HG03139 (cell line): Measurements from ENCODE around the gene PPEF1.
"Not testable (repeated sequence)": the region's sequence is repeated elsewhere in the genome, so short reads cannot be mapped to it uniquely, and the experiment has no call there.

Source experiments
- ATAC-seq: cut with Tn5 transposase; IDR thresholded peaks from one replicate; pipeline ENCODE4 v1.9.1; 2021; ENCODE audit not compliant: unreplicated experiment

Gene PPEF1

DNA sequence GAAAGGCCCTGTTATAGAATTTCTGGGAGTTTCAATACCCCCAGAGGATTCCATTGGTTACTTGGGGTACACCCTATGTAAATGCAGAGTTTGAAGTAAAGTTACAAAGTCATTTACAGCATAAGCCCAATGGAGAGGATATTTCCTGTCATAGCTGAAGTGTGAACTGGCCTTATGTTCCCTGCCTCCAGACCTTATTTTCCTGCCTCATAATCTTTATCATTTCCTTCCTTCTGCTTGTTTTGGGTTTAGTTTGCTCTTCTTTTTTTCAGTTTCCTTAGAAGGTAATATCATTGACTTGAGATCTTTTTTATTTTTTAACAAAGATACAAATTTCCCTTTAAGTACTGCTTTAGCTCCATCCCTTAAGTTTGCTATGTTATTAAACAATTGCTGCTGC is 85.4 kb downstream of the PPEF1 start:
- no peak for ATAC-seq

- no peak for ATAC-seq
Measured at GRCh38 chrX:18793601-18794089, 86.2 kb downstream of the PPEF1 start.

- no peak for ATAC-seq
Measured at GRCh38 chrX:18797141-18797540, 89.7 kb downstream of the PPEF1 start.

DNA sequence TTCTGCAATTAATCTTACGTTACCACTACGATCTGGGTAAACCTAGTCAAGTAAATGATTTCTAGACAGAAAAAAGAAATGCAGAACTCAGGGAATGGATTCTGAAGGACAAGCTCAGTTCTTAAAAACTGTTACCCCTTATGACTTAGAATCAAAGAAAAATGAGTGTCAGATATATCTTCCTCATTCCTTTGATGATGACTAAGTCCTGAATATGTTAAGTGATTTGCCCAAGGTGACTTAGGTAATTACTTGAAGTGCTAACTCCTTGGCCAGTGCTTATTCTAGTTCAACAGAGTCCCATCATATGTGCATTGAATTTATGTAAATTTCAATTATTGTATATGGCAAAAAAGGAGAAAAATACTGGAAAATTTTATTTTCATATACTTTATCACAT is 92.5 kb downstream of the PPEF1 start:
- ATAC-seq: no peak

DNA sequence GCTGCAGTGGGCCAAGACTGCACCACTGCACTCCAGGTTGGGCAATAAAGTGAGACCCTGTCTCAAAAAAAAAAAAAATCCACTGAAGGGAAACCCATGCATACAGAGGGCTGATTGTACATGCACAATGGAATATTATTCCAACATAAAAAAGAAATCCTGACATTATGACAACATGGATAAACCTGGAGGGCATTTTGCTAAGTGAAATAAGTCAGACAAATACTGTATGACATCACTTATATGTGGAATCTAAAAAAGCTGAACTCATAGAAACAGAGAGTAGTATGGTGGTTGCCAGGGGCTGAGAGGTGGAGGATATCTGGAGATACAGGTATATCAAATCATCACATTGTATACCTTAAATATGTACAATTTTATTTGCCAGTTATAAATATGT is 102.2 kb downstream of the PPEF1 start:
- ATAC-seq: no peak

DNA sequence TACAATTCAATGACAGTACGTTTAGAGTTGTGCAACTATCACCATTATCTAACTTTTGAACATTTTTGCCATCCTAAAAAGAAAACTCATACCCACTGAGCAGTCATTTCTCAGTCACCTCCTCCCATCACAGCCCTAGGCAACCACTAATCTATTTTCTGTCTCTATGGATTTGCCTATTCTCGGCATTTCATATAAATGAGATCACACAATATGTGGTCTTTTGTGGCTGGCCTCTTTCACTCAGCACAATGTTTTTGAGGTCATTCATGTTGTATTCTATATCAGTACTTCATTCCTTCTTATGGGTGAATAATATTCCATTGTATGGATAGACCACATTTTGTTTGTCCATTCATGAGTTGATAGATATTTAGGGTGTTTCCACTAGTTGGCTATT is 103.0 kb downstream of the PPEF1 start:
- no peak for ATAC-seq

GRCh38 chrX:18825375-18825774 is 117.9 kb downstream of the PPEF1 start:
- ATAC-seq: no peak

GRCh38 chrX:18828832-18829404 is 121.5 kb downstream of the PPEF1 start:
- ATAC-seq: no peak

- no peak for ATAC-seq
Measured at GRCh38 chrX:18833071-18833731, 125.8 kb downstream of the PPEF1 start.

GRCh38 chrX:18847901-18848300 is 140.5 kb downstream of the PPEF1 start:
- ATAC-seq: not testable (repeated sequence)

DNA sequence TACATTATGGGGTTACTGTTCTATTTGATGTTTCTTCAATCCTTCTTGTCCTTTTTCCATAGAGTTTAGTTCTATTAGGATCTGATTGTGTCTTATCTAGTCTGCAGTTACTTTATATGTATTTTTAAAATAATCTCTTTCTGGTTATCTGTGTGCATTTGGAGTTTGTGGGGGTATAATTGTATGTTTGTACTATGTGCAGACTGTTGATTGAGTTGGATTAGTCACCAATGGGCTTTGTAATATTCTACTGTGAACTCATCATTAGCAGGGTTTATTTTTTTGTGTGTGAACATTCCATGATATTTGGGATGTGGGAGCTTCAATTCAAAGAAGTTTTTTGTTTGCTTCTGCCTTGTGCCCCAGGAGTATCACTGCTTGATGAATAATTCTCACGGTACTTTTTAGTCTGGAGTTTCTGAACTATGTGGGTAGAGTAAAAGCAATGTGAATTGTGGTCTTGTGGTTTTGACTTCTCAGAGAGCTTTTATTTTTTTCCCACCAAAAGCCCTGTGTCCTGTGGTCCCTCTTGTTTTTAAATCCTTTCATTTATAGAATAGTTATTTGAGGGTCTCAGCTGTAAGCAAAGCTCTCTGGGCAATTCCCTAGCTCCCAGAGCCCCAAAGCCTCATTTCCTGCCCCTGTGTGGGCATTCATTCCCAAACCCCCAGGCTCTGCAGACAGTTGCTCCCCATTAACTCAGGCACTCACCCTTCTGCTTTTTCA is 148.6 kb downstream of the PPEF1 start:
- ATAC-seq: peak; percentile 88

DNA sequence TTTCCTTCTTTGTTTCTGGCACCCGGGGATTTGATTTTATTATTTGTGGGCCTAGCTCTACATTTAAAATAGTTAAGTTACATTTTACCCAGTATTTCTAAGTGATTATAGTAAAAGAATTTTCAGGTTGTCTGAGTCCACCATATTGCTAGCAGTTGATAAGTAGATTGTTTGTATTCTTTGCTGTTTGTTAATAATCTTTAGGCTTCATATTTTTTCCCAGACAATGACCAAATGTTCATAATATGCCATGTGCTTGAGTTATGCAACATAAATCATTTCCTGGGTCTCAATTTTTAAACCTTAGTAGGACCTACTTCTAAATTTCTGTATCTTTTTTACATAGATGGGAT is 149.2 kb downstream of the PPEF1 start:
- no peak for ATAC-seq

GRCh38 chrX:18861511-18861910 is 154.1 kb downstream of the PPEF1 start:
- no peak for ATAC-seq

GRCh38 chrX:18864390-18864920 is 157.0 kb downstream of the PPEF1 start:
- ATAC-seq: no peak

- ATAC-seq: no peak
Measured at GRCh38 chrX:18871161-18871890, 163.9 kb downstream of the PPEF1 start.

DNA sequence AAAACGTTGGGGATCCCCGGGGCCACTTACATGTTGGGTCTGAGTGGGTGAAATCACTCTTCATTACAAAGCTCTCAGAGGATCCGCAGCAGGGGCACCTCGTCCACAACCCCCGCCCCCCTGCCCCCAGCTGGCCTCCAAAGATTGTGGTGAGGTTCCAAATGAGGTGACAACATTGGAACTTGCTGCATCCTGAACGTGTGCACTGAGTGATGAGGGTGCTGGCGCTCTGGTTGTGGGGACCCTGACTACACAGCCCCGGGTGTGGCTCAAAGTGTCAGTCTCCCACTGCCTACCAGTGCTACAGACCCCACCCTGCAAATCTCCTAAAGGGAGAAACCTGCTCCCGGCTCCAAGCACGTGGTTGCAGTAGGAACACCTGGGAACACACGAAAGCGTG is 164.5 kb downstream of the PPEF1 start:
- no peak for ATAC-seq

DNA sequence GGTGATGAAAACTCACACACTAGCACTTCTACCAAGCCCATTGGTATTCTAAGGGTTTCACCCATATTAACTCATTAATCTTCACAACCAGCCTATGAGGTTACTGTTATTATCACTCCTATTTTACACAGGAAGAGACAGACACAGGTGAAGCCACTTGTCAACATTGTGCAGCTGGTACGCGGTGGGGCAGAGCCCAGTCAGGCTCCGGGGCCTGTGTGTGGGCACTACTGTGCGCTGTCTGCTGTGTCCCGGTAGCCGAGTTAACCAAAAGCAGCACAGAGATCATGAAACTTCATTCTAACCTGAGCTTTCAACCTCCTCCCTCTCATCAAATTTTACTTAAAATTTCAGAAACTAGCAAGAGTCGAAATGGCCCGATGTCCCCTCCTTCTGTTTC is 165.2 kb downstream of the PPEF1 start:
- ATAC-seq: no peak

- ATAC-seq: no peak
Measured at GRCh38 chrX:18873189-18873791, 165.8 kb downstream of the PPEF1 start.

- no peak for ATAC-seq
Measured at GRCh38 chrX:18873836-18874235, 166.4 kb downstream of the PPEF1 start.

GRCh38 chrX:18874560-18875255 is 167.3 kb downstream of the PPEF1 start:
- ATAC-seq: no peak
